Activated T-cell treated with anti-CD3 and anti-CD28 coated beads, Interleukin-2, amount 50 U/mL, for 1 hour (primary cell): ENCODE results near the gene MICALL1.
"Not testable (repeated sequence)": the region's sequence is repeated elsewhere in the genome, so short reads cannot be mapped to it uniquely, and the experiment has no call there.

Experiments
- DNase-seq: peaks from one replicate; pipeline ENCODE4 v3.0.0-alpha.2; 2020

MICALL1 gene

GRCh38 chr22:37965940-37966664 lies 60.0 kb downstream of the MICALL1 start:
- no peak for DNase-seq

DNA sequence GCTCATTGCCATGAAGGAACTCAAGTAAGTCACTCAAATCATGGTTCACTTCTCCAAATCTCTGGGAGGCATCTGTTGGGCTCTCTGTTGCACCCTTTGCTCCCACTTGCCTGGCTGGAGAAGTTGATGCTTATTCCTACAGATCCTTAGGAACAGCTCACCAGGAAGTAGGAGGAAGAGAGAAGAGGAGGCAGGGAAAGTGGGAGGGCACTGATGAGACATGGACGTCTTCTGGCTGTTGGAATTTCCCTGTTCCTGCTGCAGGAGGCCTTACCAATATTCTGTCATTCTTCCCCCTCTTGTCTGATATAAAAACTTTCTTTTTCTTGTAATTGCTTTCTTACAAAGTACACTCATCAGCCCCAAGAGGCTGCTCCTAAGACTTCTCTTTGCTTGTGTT lies 61.0 kb downstream of the MICALL1 start:
- no peak for DNase-seq

- DNase-seq: no peak
These were observed 61.7 kb downstream of the MICALL1 start for GRCh38 chr22:37967637-37968451.

DNA sequence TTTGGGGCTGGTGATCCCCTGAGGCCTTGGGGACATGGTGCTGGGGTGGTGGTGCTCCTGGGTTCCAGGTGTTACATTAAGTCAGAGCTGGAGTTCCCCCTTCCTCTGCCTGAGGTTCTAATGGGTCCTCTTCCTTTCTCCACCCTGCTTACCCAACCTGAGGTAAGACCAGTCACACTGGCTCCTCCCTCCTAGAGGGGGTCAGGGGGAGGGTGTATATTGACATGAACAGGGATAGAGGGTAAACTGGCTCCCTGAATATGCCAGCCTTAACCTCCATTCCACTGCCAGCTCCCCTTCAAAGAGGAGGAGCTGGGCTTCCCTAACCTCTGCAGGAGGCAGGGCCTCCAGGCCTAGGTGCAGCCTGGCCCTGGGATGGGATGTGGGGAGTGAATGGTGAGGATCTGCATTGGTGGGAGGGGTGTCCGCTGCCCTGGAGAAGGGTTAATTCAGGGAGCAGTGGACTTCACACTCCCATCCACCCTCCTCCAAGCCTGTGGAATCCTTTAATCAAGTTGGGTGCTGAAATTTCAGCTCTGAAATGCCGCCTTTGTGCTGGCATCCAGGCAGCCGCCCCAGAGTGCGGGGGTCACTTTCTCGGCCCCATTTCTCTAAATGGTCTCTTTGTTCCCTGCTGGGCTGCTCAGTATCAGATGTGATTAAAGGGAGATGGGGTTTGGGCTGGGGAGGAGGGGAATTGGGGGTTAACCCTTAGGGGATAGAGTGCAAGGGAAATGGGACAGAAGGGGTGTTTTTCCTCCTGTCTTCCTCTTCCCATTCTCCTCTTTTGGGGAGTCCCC lies 62.6 kb downstream of the MICALL1 start:
- no peak for DNase-seq

DNA sequence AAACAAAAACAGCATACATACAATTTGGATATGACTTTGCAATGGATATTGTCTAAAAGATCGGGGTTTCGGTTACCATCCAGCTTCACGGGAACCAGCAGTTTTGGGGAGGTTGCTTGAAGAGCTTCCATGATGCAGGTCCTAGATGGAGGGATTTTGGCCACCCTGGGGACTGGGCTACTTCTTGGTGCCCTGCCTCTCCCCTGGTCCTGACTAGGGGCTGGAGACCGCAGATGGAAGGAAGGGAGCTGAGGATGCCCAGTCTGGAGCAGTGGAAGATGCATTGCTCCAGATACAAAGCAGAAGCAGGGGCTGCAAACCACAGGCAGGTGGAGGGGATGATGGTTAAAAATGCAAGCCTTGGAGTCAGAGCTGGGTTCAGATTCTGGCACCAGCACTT lies 64.8 kb downstream of the MICALL1 start:
- no peak for DNase-seq

DNA sequence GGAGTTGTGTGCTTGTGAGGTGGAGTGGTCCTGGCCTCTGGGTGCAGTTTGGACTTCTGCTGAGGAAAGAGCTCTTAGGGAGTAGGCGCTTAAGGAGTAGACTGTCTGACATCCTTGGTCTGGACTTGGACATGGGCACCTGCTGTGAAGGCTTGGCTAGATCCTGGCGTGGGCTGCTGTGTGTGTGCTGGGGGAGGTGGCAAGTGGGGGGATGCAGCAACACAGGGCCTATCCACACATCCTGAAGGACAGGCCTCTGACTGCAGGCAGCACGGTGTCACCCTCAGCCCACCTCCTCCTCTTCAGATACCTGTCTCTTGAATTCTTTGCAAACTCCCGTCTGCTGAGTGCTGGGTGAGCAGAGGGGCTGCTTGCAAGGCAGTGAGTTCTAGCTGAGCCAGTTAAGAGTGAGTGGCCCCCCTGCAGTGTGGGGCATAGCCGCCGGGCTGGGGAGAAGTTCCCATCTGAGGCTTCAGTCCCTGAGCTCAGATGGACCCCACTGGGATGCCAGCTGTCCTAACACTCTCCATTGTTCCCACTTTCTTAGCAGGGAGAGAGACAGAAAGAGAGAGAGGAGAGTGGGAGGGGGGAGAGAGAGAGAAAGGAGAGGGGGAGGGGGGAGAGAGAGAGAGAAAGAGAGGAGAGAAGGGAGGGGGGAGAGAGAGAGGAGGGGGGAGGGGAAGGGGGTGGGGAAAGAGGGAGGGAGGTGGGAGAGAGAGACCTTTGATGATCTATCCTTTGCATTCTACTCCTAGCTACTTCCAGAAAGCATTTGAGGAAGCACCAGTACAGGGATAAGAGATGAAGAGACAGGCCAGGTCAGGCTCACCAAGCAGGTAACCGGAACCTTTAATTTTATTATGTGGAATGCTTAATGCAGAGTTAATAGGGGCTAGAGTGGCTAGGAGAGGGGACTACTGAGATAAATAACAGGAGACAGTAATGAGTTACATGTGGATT lies 65.7 kb downstream of the MICALL1 start:
- no peak for DNase-seq

DNA sequence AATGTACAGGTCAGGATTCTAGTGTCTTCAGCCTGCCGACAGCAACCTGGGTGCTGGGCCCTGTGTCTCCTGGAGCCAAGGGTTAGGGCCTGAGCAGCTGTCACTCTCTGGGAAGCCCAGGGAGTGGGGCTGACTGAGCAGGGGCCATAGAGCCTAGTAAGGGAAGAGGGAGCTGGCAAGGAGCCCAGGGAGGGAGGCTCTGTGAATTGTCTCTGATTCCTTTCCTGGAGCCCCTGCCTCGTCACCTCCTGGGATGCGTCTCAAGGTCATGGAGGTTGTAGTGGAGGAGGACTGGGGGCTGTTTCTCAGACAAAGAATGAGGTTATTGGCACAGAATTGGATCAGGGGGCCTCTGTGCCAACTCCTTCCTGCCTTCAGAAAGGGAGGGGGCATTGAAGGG lies 66.4 kb downstream of the MICALL1 start:
- DNase-seq: no peak

GRCh38 chr22:37973271-37974170 lies 67.4 kb downstream of the MICALL1 start:
- DNase-seq: no peak

DNA sequence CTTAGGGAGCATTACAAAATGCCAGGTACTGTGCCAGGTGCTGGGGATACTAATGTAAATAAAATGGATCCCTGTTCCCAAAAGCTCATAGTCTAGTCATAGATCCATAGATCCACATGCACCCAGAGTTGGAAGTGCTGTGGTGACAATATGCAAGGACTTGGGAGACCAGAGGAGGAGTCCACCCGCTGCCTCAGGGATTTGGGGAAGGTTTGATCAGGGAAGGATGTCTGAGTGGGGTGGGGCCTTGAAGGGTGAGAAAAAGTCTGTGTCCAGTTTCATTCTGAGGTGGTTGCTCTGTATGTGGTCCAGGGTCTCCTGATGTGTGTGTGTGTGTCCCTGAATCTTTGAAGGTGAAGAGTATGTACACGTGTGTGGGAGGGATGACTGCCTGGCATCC lies 69.1 kb downstream of the MICALL1 start:
- DNase-seq: no peak

GRCh38 chr22:37976022-37976421 lies 69.9 kb downstream of the MICALL1 start:
- DNase-seq: not testable (repeated sequence)

- DNase-seq: no peak
These were observed 70.5 kb downstream of the MICALL1 start for GRCh38 chr22:37976547-37976946.

- DNase-seq: no peak
These were observed 73.7 kb downstream of the MICALL1 start for GRCh38 chr22:37979782-37980181.

GRCh38 chr22:37981282-37982011 lies 75.3 kb downstream of the MICALL1 start:
- no peak for DNase-seq

- DNase-seq: no peak
These were observed 76.2 kb downstream of the MICALL1 start for GRCh38 chr22:37982151-37982785.

- DNase-seq: no peak
These were observed 77.1 kb downstream of the MICALL1 start for GRCh38 chr22:37982938-37983859.

DNA sequence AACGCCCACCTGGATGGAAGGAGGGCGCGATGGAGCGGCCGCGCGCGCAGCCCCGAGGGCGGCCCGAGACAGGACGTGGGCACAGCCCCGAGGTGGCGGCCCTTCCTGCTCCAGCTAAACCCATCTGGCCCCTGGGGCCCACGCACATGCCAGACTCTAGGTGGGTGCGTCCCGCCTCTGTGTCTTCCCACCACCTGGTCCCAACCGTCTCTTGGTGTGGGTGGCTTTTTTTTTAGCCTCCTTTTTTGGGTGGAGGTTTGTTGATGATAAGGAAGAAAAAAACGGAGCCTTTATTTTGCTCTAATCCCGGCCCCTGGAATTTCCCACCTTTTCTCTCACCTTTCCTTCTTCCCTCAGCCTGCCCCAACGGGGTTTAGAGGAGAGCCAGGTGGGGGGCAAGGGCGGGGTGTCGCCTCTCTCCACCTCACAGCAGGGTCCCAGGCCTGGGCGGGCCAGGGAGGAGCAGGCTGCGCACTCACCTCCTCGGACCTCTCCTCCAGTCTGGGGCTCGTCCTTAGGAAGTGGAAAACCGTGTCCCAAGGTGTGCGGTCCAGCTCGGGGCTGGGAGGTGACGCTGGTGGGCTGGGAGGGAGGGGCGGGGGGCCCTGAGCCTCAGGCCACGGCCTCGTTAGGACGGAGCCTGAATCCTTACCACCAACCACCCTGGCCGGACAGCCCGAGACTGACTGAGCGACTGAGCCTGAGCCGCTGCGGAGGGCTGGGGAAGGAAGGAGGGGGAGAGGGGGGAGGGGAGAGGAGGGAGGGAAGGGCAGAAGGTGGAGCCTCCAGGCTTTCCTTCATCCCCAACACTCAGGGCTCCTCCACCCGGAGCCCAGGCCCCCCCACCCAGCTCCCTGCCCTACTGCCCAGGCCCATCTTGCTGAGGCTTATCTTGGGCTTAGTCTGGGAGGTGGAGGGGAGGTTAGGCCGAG lies 78.0 kb downstream of the MICALL1 start, which contains the start of gene SOX10:
SOX10 (minus strand) TSS at position 696 of the 932 bp plus-strand sequence. CDS start 771 bp downstream, outside the sequence.
- no peak for DNase-seq

- DNase-seq: no peak
These were observed 79.0 kb downstream of the MICALL1 start for GRCh38 chr22:37985050-37985585.
